GM23338 (cell line): Measurements from ENCODE around the gene DCTN1. TPM values are rescaled to one million over a fixed set of nuclear protein-coding genes. Genes with fewer than 3 reads are reported as not detected.

Experiments
- ATAC-seq: fragments of 200-7000 bp; cut with Tn5 transposase; 3 replicates; pipeline ENCODE4 v1.9.1; 2020
- DNase-seq: peaks from one replicate; pipeline ENCODE4 v3.0.0-alpha.2; 2015; ENCODE audit warnings: low spot score
- H2AFZ ChIP-seq: fragments of 200-600 bp; sonication (generic); 2 replicates; pipeline ENCODE4 v1.8.0; 2016; ENCODE audit warnings: antibody characterized with exemption, mild to moderate bottlenecking, moderate library complexity
- H3F3A ChIP-seq: fragments of 200-600 bp; sonication (generic); replicated peaks from 2 replicates; pipeline ENCODE4 v1.8.0; 2017; ENCODE audit warnings: antibody characterized with exemption, mixed run types, low read depth
- H3K27ac ChIP-seq: fragments of 200-600 bp; sonication (generic); 2 replicates; pipeline ENCODE4 v1.6.1; 2016; ENCODE audit warnings: low read depth
- H3K27me3 ChIP-seq: fragments of 200-600 bp; sonication (generic); 2 replicates; pipeline ENCODE4 v1.8.0; 2016; ENCODE audit warnings: mild to moderate bottlenecking, mixed run types, moderate library complexity; ENCODE audit not compliant: insufficient read depth
- H3K36me3 ChIP-seq: fragments of 200-600 bp; sonication (generic); 2 replicates; pipeline ENCODE4 v1.8.0; 2016; ENCODE audit warnings: mild to moderate bottlenecking; ENCODE audit not compliant: insufficient read depth
- H3K4me1 ChIP-seq: fragments of 200-600 bp; sonication (generic); 2 replicates; pipeline ENCODE4 v1.8.0; 2016; ENCODE audit warnings: mild to moderate bottlenecking, moderate library complexity; ENCODE audit not compliant: insufficient read depth
- H3K4me2 ChIP-seq: fragments of 200-600 bp; sonication (generic); 2 replicates; pipeline ENCODE4 v1.7.1; 2017; ENCODE audit warnings: mixed run types
- H3K4me3 ChIP-seq: fragments of 200-600 bp; sonication (generic); 2 replicates; pipeline ENCODE4 v1.6.1; 2016; ENCODE audit warnings: mixed run types
- H3K79me2 ChIP-seq: fragments of 200-600 bp; sonication (generic); replicated peaks from 2 replicates; pipeline ENCODE4 v1.8.0; 2017; ENCODE audit warnings: mild to moderate bottlenecking; ENCODE audit not compliant: insufficient read depth
- H3K9me2 ChIP-seq: fragments of 200-600 bp; sonication (generic); 2 replicates; pipeline ENCODE4 v1.8.0; 2017; ENCODE audit not compliant: insufficient read depth
- H4K20me1 ChIP-seq: fragments of 200-600 bp; sonication (generic); replicated peaks from 2 replicates; pipeline ENCODE4 v1.8.0; 2017; ENCODE audit warnings: mild to moderate bottlenecking; ENCODE audit not compliant: insufficient read depth
- H3K27ac Mint-ChIP-seq: 2 replicates; pipeline ENCODE4 v1.8.0; 2020; ENCODE audit warnings: inconsistent platforms, mild to moderate bottlenecking, moderate library complexity, mixed read lengths
- H3K27me3 Mint-ChIP-seq: 3 replicates; pipeline ENCODE4 v1.8.0; 2022; ENCODE audit warnings: low read depth, mild to moderate bottlenecking, moderate library complexity, mixed read lengths, inconsistent platforms; ENCODE audit not compliant: insufficient read depth, poor library complexity
- H3K36me3 Mint-ChIP-seq: 3 replicates; pipeline ENCODE4 v1.8.0; 2021; ENCODE audit warnings: low read depth, mild to moderate bottlenecking, inconsistent platforms, moderate library complexity, mixed read lengths
- H3K4me1 Mint-ChIP-seq: 3 replicates; pipeline ENCODE4 v1.8.0; 2020; ENCODE audit warnings: mild to moderate bottlenecking, inconsistent platforms, mixed read lengths
- H3K4me3 Mint-ChIP-seq: 3 replicates; pipeline ENCODE4 v1.8.0; 2021; ENCODE audit warnings: moderate library complexity, mild to moderate bottlenecking, inconsistent platforms, mixed read lengths
- H3K9me3 Mint-ChIP-seq: 3 replicates; pipeline ENCODE4 v1.8.0; 2020; ENCODE audit warnings: moderate library complexity, mild to moderate bottlenecking, inconsistent platforms, mixed read lengths
- CREB1 ChIP-seq: fragments of 250-450 bp; sonication (Bioruptor Pico); IDR thresholded peaks from 2 replicates; pipeline ENCODE4 v1.5.0; 2020; ENCODE audit warnings: low read depth, mild to moderate bottlenecking, moderate library complexity
- ETS1 ChIP-seq: IDR thresholded peaks from 2 replicates; pipeline ENCODE4 v1.6.1; 2016; ENCODE audit warnings: antibody characterized with exemption
- EZH2 ChIP-seq: fragments of 200-600 bp; sonication (generic); IDR thresholded peaks from one replicate; pipeline ENCODE4 v1.8.0; 2017; ENCODE audit warnings: antibody characterized with exemption, mild to moderate bottlenecking, low read depth; ENCODE audit not compliant: unreplicated experiment
- EZH2phosphoT487 ChIP-seq: fragments of 200-600 bp; sonication (generic); IDR thresholded peaks from one replicate; pipeline ENCODE4 v1.8.1; 2018; ENCODE audit warnings: antibody characterized with exemption; ENCODE audit not compliant: unreplicated experiment
- JUNB ChIP-seq: IDR thresholded peaks from one replicate; pipeline ENCODE4 v1.6.1; 2016; ENCODE audit warnings: antibody characterized with exemption; ENCODE audit not compliant: unreplicated experiment
- NANOG ChIP-seq: IDR thresholded peaks from 2 replicates; pipeline ENCODE4 v1.6.1; 2016; ENCODE audit warnings: antibody characterized with exemption, borderline replicate concordance
- POLR2AphosphoS5 ChIP-seq: IDR thresholded peaks from 2 replicates; pipeline ENCODE4 v1.6.1; 2016; ENCODE audit warnings: antibody characterized with exemption, low read depth
- REST ChIP-seq: IDR thresholded peaks from one replicate; pipeline ENCODE4 v1.6.1; 2018; ENCODE audit warnings: antibody characterized with exemption; ENCODE audit not compliant: unreplicated experiment
- STAT1 ChIP-seq: IDR thresholded peaks from one replicate; pipeline ENCODE4 v1.6.1; 2016; ENCODE audit warnings: antibody characterized with exemption; ENCODE audit not compliant: unreplicated experiment
- ZNF114 ChIP-seq: fragments of 250-450 bp; sonication (Bioruptor Pico); IDR thresholded peaks from 2 replicates; pipeline ENCODE4 v1.5.0; 2020; ENCODE audit warnings: mild to moderate bottlenecking, moderate library complexity
- ZNF462 ChIP-seq: fragments of 250-450 bp; sonication (Bioruptor Pico); IDR thresholded peaks from 2 replicates; pipeline ENCODE4 v1.5.0; 2020; ENCODE audit warnings: mild to moderate bottlenecking, moderate library complexity
- polyA plus RNA-seq: library from polyadenylated mRNA; unstranded; fragments of >200 nt; fragmentation: Nextera tagmentation; extraction: Ambion mirVana; gene quantifications from 2 replicates; pipeline ENCODE4 v1.2.1, GENCODE V29; 2016
- total RNA-seq: library from RNA; depleted of rRNA; stranded (reverse); fragments of >200 nt; shearing (Covaris generic); gene quantifications from 2 replicates; pipeline ENCODE4 v1.2.3, GENCODE V29; 2014

Gene DCTN1
- total and polyA plus RNA-seq, 2 experiments from 2014 or later, result 108 to 145 TPM

- TF ChIP-seq ETS1 (no peak), POLR2AphosphoS5 (no peak), JUNB (no peak), REST (no peak), ZNF462 (CRISPR knock-in tag) (no peak), CREB1 (CRISPR knock-in tag) (no peak), STAT1 (no peak), NANOG (no peak), ZNF114 (CRISPR knock-in tag) (no peak), EZH2phosphoT487 (no peak), EZH2 (no peak)
- no peaks in the 10 kb centered on the region for H4K20me1 ChIP-seq
- H3K4me3 ChIP-seq, result no peak overlapping the region
- no peak overlapping the region for H3K27ac ChIP-seq
- Mint-ChIP-seq H3K36me3 (no peaks in the 10 kb centered on the region), H3K4me3 (no peak overlapping the region), H3K27ac (no peak overlapping the region), H3K4me1 (peaks cover 10% of the 10 kb centered on the region), H3K27me3 (no peaks in the 10 kb centered on the region), H3K9me3 (no peaks in the 10 kb centered on the region)
- H3K27me3 ChIP-seq, result no peaks in the 10 kb centered on the region
- H3K36me3 ChIP-seq, result no peaks in the 10 kb centered on the region
- H3K4me1 ChIP-seq, result no peaks in the 10 kb centered on the region
- H3K79me2 ChIP-seq, result no peaks in the 10 kb centered on the region
- H3K9me2 ChIP-seq, result no peaks in the 10 kb centered on the region; the same call in 1 of the 2 replicates
- no peaks in the 10 kb centered on the region for H3F3A ChIP-seq
- H2AFZ ChIP-seq, result no peak overlapping the region
- ATAC-seq (no peak), DNase-seq (no peak)
- H3K4me2 ChIP-seq, result no peak overlapping the region
Observed at GRCh38 chr2:74317701-74318100, 62.4 kb downstream of the DCTN1 start.
